Astrocyte (in vitro differentiated cells and primary cell): ENCODE data around the gene MAP6. TPM values are rescaled to one million over a fixed set of nuclear protein-coding genes. Genes with fewer than 3 reads are reported as not detected.

Experiments used
- DNase-seq: peaks from one replicate; pipeline ENCODE4 v3.0.0-alpha.2; 2010; ENCODE audit warnings: low read depth
- FAIRE-seq: peaks from 2 replicates; lab custom pipeline; 2011; peaks lifted over from hg19 to GRCh38; lab: Jason Lieb, UNC
- H2AFZ ChIP-seq: 2 replicates; pipeline ENCODE4 v1.6.0; 2012; ENCODE audit warnings: low read depth, low read length, inconsistent platforms
- H3K27ac ChIP-seq: 2 replicates; pipeline ENCODE4 v1.5.1; 2011; ENCODE audit warnings: low read depth, low read length, inconsistent platforms
- H3K27me3 ChIP-seq: 2 replicates; pipeline ENCODE4 v1.6.0; 2011; ENCODE audit warnings: low read length, inconsistent platforms; ENCODE audit not compliant: insufficient read depth
- H3K36me3 ChIP-seq: 2 replicates; pipeline ENCODE4 v1.5.1; 2011; ENCODE audit warnings: low read length, inconsistent platforms; ENCODE audit not compliant: insufficient read depth
- H3K4me1 ChIP-seq: 2 replicates; pipeline ENCODE4 v1.5.1; 2011; ENCODE audit warnings: low read length, inconsistent platforms; ENCODE audit not compliant: insufficient read depth
- H3K4me2 ChIP-seq: 2 replicates; pipeline ENCODE4 v1.6.0; 2012; ENCODE audit warnings: low read length, inconsistent platforms
- H3K4me3 ChIP-seq: 2 replicates; pipeline ENCODE4 v1.5.1; 2011; ENCODE audit warnings: low read depth, mild to moderate bottlenecking, low read length, inconsistent platforms; ENCODE audit not compliant: insufficient read depth
- H3K79me2 ChIP-seq: 2 replicates; pipeline ENCODE4 v1.6.0; 2012; ENCODE audit warnings: mild to moderate bottlenecking, low read length, inconsistent platforms; ENCODE audit not compliant: insufficient read depth
- H3K9ac ChIP-seq: 2 replicates; pipeline ENCODE4 v1.6.0; 2012; ENCODE audit warnings: mild to moderate bottlenecking, low read length, inconsistent platforms
- H3K9me3 ChIP-seq: 2 replicates; pipeline ENCODE4 v1.5.1; 2012; ENCODE audit warnings: low read depth, mild to moderate bottlenecking, low read length, inconsistent platforms; ENCODE audit not compliant: insufficient read depth
- H4K20me1 ChIP-seq: 2 replicates; pipeline ENCODE4 v1.6.0; 2012; ENCODE audit warnings: low read length, inconsistent platforms; ENCODE audit not compliant: insufficient read depth
- H3K27ac Mint-ChIP-seq: one replicate; pipeline ENCODE4 v1.8.0; 2021; ENCODE audit warnings: mild to moderate bottlenecking, mixed read lengths; ENCODE audit not compliant: unreplicated experiment
- H3K27me3 Mint-ChIP-seq: one replicate; pipeline ENCODE4 v1.8.0; 2021; ENCODE audit warnings: low read depth, mixed read lengths; ENCODE audit not compliant: unreplicated experiment
- H3K36me3 Mint-ChIP-seq: one replicate; pipeline ENCODE4 v1.8.0; 2021; ENCODE audit warnings: low read depth, mixed read lengths; ENCODE audit not compliant: unreplicated experiment
- H3K4me1 Mint-ChIP-seq: one replicate; pipeline ENCODE4 v1.8.0; 2021; ENCODE audit warnings: low read depth, mixed read lengths; ENCODE audit not compliant: unreplicated experiment
- H3K4me3 Mint-ChIP-seq: one replicate; pipeline ENCODE4 v1.8.0; 2021; ENCODE audit warnings: mild to moderate bottlenecking, moderate library complexity, mixed read lengths; ENCODE audit not compliant: unreplicated experiment
- H3K9me3 Mint-ChIP-seq: one replicate; pipeline ENCODE4 v1.8.0; 2021; ENCODE audit warnings: mild to moderate bottlenecking, mixed read lengths; ENCODE audit not compliant: unreplicated experiment
- CTCF ChIP-seq: IDR thresholded peaks from 2 replicates; pipeline ENCODE4 v1.5.1; 2011; ENCODE audit warnings: low read depth, mild to moderate bottlenecking, inconsistent platforms, low read length, moderate library complexity; ENCODE audit not compliant: insufficient read depth
- EZH2 ChIP-seq: IDR thresholded peaks from 2 replicates; pipeline ENCODE4 v1.6.1; 2012; ENCODE audit warnings: mild to moderate bottlenecking, low read length, inconsistent platforms; ENCODE audit not compliant: insufficient read depth
- total RNA-seq: library from RNA; stranded (reverse); gene quantifications from 2 replicates; pipeline ENCODE4 v1.2.1, GENCODE V29; 2021

The MAP6 gene
- total RNA-seq, 1 donor from 2014 or later, result 3.9 TPM

- H3K4me3 ChIP-seq, result no peak overlapping the region
- no peaks in the 10 kb centered on the region for H3K4me1 ChIP-seq
- DNase-seq (no peak), FAIRE-seq (no peak)
- peaks cover 56% of the 10 kb centered on the region for H3K27me3 Mint-ChIP-seq
- H4K20me1 ChIP-seq, result no peaks in the 10 kb centered on the region
- H3K27me3 ChIP-seq, result peaks cover 16% of the 10 kb centered on the region
- no peak overlapping the region for H3K9ac ChIP-seq
- H3K27ac Mint-ChIP-seq, result no peak overlapping the region
- H3K4me1 Mint-ChIP-seq, result peaks cover 5% of the 10 kb centered on the region
- H3K9me3 ChIP-seq, result no peaks in the 10 kb centered on the region
- H3K36me3 ChIP-seq, result no peaks in the 10 kb centered on the region
- H3K79me2 ChIP-seq, result no peaks in the 10 kb centered on the region
- no peak for TF ChIP-seq EZH2
- no peak for TF ChIP-seq CTCF
- H3K4me3 Mint-ChIP-seq, result no peak overlapping the region
- peaks cover 2% of the 10 kb centered on the region for H3K36me3 Mint-ChIP-seq
- no peaks in the 10 kb centered on the region for H3K9me3 Mint-ChIP-seq
- H2AFZ ChIP-seq, result no peak overlapping the region
- H3K27ac ChIP-seq, result no peak overlapping the region
- no peak overlapping the region for H3K4me2 ChIP-seq
Observed at GRCh38 chr11:75716659-75717058, 47.8 kb upstream of the MAP6 start.

- no peak for FAIRE-seq
- no peaks in the 10 kb centered on the region for H4K20me1 ChIP-seq
- H3K27me3 Mint-ChIP-seq, result peaks cover 57% of the 10 kb centered on the region
Observed at GRCh38 chr11:75715688-75716087, 46.9 kb upstream of the MAP6 start.

More at GRCh38 chr11:75715688-75716087, 46.9 kb upstream of the MAP6 start:
- Histone ChIP-seq H3K79me2 (no peaks in the 10 kb centered on the region), H3K36me3 (no peaks in the 10 kb centered on the region), H3K4me1 (no peaks in the 10 kb centered on the region), H3K4me2 (no peak overlapping the region), H3K9ac (no peak overlapping the region), H3K27ac (no peak overlapping the region), H3K9me3 (no peaks in the 10 kb centered on the region), H2AFZ (no peak overlapping the region), H3K27me3 (peaks cover 16% of the 10 kb centered on the region), H3K4me3 (no peak overlapping the region)
- peaks cover 2% of the 10 kb centered on the region for H3K36me3 Mint-ChIP-seq
- no peak overlapping the region for H3K27ac Mint-ChIP-seq
- peaks cover 5% of the 10 kb centered on the region for H3K4me1 Mint-ChIP-seq
- TF ChIP-seq EZH2 (no peak), CTCF (no peak)
- DNase-seq, result no peak
- no peaks in the 10 kb centered on the region for H3K9me3 Mint-ChIP-seq
- no peak overlapping the region for H3K4me3 Mint-ChIP-seq
